Measurements from ENCODE around the gene STK32B. TPM values are rescaled to one million over a fixed set of nuclear protein-coding genes. Genes with fewer than 3 reads are reported as not detected.

The STK32B gene
- total and polyA plus RNA-seq, 2 of the 8 experiments (the other 6 are each of a cell fraction or from before 2014, with no cell fraction given): 2.3 to 2.5 TPM

- H3K27me3 ChIP-seq (replicated peaks in 1 of 4; ENCODE audit: control insufficient read depth in 3 of 4, extremely low read depth in 1 of 4, insufficient read depth in 3 of 4, low read length in 3 of 4): no peaks in the 10 kb centered on the region
- H4K8ac ChIP-seq (ENCODE audit: extremely low read depth, insufficient read depth, low read length): no peak overlapping the region
- no peaks in the 10 kb centered on the region for H3K79me2 ChIP-seq (ENCODE audit: control insufficient read depth in 1 of 2, insufficient read depth in 2 of 2, low read length in 2 of 2)
- H2AFZ ChIP-seq (ENCODE audit: low read length): no peak overlapping the region
- H3K14ac ChIP-seq (ENCODE audit: insufficient read length): no peak overlapping the region
- no peak overlapping the region for H4K5ac ChIP-seq (ENCODE audit: insufficient read length, low read depth, low read length)
- ChIA-PET POLR2A (ENCODE audit: partially characterized antibody) (no interaction called here), CTCF (ENCODE audit: partially characterized antibody) (interaction anchor here (0.6 kb wide), 1 partner anchor 298 kb away, joined by 3 read pairs; no protein-coding TSS in a partner anchor)
- no peak overlapping the region for H3K18ac ChIP-seq (ENCODE audit: extremely low read depth, low read length)
- TF ChIP-seq YY1 (IDR thresholded peaks at IDR 0.05; ENCODE audit: low read depth, low read length) (no peak), NANOG (IDR thresholded peaks at IDR 0.05; ENCODE audit: insufficient read depth, low read depth, low read length, poor library complexity, severe bottlenecking) (no peak), PHF8 (conservative IDR thresholded peaks at IDR 0.05; ENCODE audit: low read depth, low read length) (no peak), SP4 (IDR thresholded peaks at IDR 0.05; ENCODE audit: low read length) (no peak), GTF2F1 (IDR thresholded peaks at IDR 0.05; ENCODE audit: borderline replicate concordance, low read depth, low read length) (no peak), SIN3A (conservative IDR thresholded peaks at IDR 0.05 in 1 of 2, IDR thresholded peaks at IDR 0.05 in 1 of 2; ENCODE audit: low read depth in 1 of 2, low read length in 2 of 2) (no peak), BRCA1 (IDR thresholded peaks at IDR 0.05; ENCODE audit: low read depth, low read length) (no peak), SIX5 (IDR thresholded peaks at IDR 0.05; ENCODE audit: low read depth, low read length) (no peak), EP300 (IDR thresholded peaks at IDR 0.05; ENCODE audit: borderline replicate concordance in 1 of 2, low read depth in 2 of 2, low read length in 2 of 2) (no peak), RFX5 (IDR thresholded peaks at IDR 0.05; ENCODE audit: borderline replicate concordance, low read depth, low read length) (no peak)
- no peaks in the 10 kb centered on the region for H3K23me2 ChIP-seq (ENCODE audit: low read depth, low read length)
- H3K4me1 ChIP-seq (replicated peaks in 1 of 4; ENCODE audit: control insufficient read depth in 3 of 4, insufficient read depth in 4 of 4, low read length in 3 of 4): no peaks in the 10 kb centered on the region
- H2BK12ac ChIP-seq (ENCODE audit: low read depth, low read length): no peak overlapping the region
- H3K9me3 ChIP-seq (ENCODE audit: insufficient read depth in 2 of 2, low read depth in 1 of 2, low read length in 1 of 2): peaks cover 9 to 10% of the 10 kb centered on the region in 2 experiments; a peak in 3 of 4 replicates
- H4K91ac ChIP-seq (replicated peaks; ENCODE audit: insufficient read length, low read length): no peak overlapping the region
- FAIRE-seq: no peak
- no peaks in the 10 kb centered on the region for H3K36me3 ChIP-seq (ENCODE audit: control insufficient read depth in 2 of 4, insufficient read depth in 4 of 4, low read length in 3 of 4)
- no peak overlapping the region for H3K27ac ChIP-seq (ENCODE audit: low read depth, low read length)
- H2BK15ac ChIP-seq (ENCODE audit: low read length): no peak overlapping the region
- H3K9ac ChIP-seq (replicated peaks in 1 of 4; ENCODE audit: extremely low read depth in 1 of 4, low read depth in 3 of 4, low read length in 3 of 4): no peak overlapping the region
- no peak overlapping the region for H3K4ac ChIP-seq (replicated peaks; ENCODE audit: insufficient read length, low read depth, low read length)
- no peak overlapping the region for H3K23ac ChIP-seq (ENCODE audit: insufficient read length)
- no peaks in the 10 kb centered on the region for H3K79me1 ChIP-seq (ENCODE audit: low read depth, low read length)
- H3K4me3 ChIP-seq (ENCODE audit: extremely low read depth in 1 of 4, insufficient read depth in 2 of 4, low read depth in 3 of 4, low read length in 4 of 4): no peak overlapping the region
- H2BK120ac ChIP-seq (replicated peaks; ENCODE audit: low read depth, low read length): no peak overlapping the region
- no peak overlapping the region for H2BK20ac ChIP-seq (ENCODE audit: low read length)
- DNase-seq (ENCODE audit: low read depth in 1 of 2, low spot score in 2 of 2): no peak
- H3K4me2 ChIP-seq (ENCODE audit: insufficient read depth in 1 of 2, low read depth in 2 of 2, low read length in 2 of 2): no peak overlapping the region
- no peaks in the 10 kb centered on the region for H4K20me1 ChIP-seq (replicated peaks in 1 of 2; ENCODE audit: control insufficient read depth in 1 of 2, insufficient read depth in 2 of 2, low read length in 2 of 2)
- no peak overlapping the region for H2BK5ac ChIP-seq (ENCODE audit: low read depth, low read length)
- H3K56ac ChIP-seq (replicated peaks; ENCODE audit: insufficient read length, low read depth, low read length): no peak overlapping the region
- H2AK5ac ChIP-seq (ENCODE audit: low read depth, low read length): no peak overlapping the region
Observed at GRCh38 chr4:5511791-5512190, 460.5 kb downstream of the STK32B start.

Measured in H1 (cell line).